H1 (cell line): ENCODE data around the gene KRT35. TPM values are rescaled to one million over a fixed set of nuclear protein-coding genes. Genes with fewer than 3 reads are reported as not detected.
A peak's percentile ranks its signal among the peaks of the same experiment; 100 is the strongest.

Source experiments
- CTCF ChIA-PET: fragments of 300-600 bp; sonication (Branson Sonifier 250); formaldehyde crosslinking; loops from one replicate; lab custom pipeline; 2021; ENCODE audit not compliant: partially characterized antibody; lab: Charles Lee
- POLR2A ChIA-PET: fragments of 300-600 bp; sonication (Branson Sonifier 250); formaldehyde crosslinking; loops from one replicate; lab custom pipeline; 2021; ENCODE audit warnings: inconsistent platforms; ENCODE audit not compliant: partially characterized antibody; lab: Charles Lee
- DNase-seq, 2 experiments: peaks; one replicate each; pipeline versions ENCODE4 v3.0.0 to v3.0.0-alpha.2; 2010 to 2022; ENCODE audit warnings: low spot score in 2 of 2, low read depth in 1 of 2, mixed read lengths in 1 of 2
- FAIRE-seq: peaks from 2 replicates; lab custom pipeline; 2011; peaks lifted over from hg19 to GRCh38; lab: Jason Lieb, UNC
- H2AFZ ChIP-seq: 2 replicates; pipeline ENCODE4 v1.8.1; 2012; ENCODE audit warnings: low read length, inconsistent platforms
- H2AK5ac ChIP-seq: 2 replicates; pipeline ENCODE4 v1.6.1; 2013; ENCODE audit warnings: low read depth, low read length
- H2BK120ac ChIP-seq: replicated peaks from 2 replicates; pipeline ENCODE3; 2013; ENCODE audit warnings: low read depth, low read length, inconsistent platforms
- H2BK12ac ChIP-seq: 2 replicates; pipeline ENCODE4 v1.6.1; 2013; ENCODE audit warnings: low read depth, low read length
- H2BK15ac ChIP-seq: 2 replicates; pipeline ENCODE4 v1.6.1; 2013; ENCODE audit warnings: low read length
- H2BK20ac ChIP-seq: 2 replicates; pipeline ENCODE4 v1.6.1; 2013; ENCODE audit warnings: low read length
- H2BK5ac ChIP-seq: 2 replicates; pipeline ENCODE4 v1.6.1; 2013; ENCODE audit warnings: low read depth, low read length
- H3K14ac ChIP-seq: 2 replicates; pipeline ENCODE4 v1.6.1; 2013; ENCODE audit warnings: inconsistent platforms; ENCODE audit not compliant: insufficient read length
- H3K18ac ChIP-seq: 2 replicates; pipeline ENCODE4 v1.6.1; 2013; ENCODE audit warnings: low read length; ENCODE audit errors: extremely low read depth
- H3K23ac ChIP-seq: 2 replicates; pipeline ENCODE4 v1.6.1; 2013; ENCODE audit warnings: inconsistent platforms; ENCODE audit not compliant: insufficient read length
- H3K23me2 ChIP-seq: 2 replicates; pipeline ENCODE4 v1.6.1; 2013; ENCODE audit warnings: low read depth, low read length
- H3K27ac ChIP-seq: 2 replicates; pipeline ENCODE4 v1.6.1; 2011; ENCODE audit warnings: low read depth, low read length, inconsistent platforms
- H3K27me3 ChIP-seq, 4 experiments: replicated peaks in 1 of 4; 1 replicate in 1 of 4; 2 replicates in 3 of 4; pipeline versions ENCODE4 v1.6.1 to v1.8.1; 2011 to 2013; ENCODE audit warnings: low read length in 3 of 4, mild to moderate bottlenecking in 3 of 4, inconsistent platforms in 2 of 4, mixed read lengths in 2 of 4, moderate library complexity in 1 of 4; ENCODE audit not compliant: control insufficient read depth in 3 of 4, insufficient read depth in 3 of 4; ENCODE audit errors: extremely low read depth in 1 of 4
- H3K36me3 ChIP-seq, 4 experiments: 2 replicates each; pipeline versions ENCODE4 v1.6.1 to v1.8.1; 2011 to 2013; ENCODE audit warnings: mild to moderate bottlenecking in 4 of 4, low read length in 3 of 4, moderate library complexity in 2 of 4, control low read depth in 1 of 4, inconsistent platforms in 1 of 4; ENCODE audit not compliant: insufficient read depth in 4 of 4, control insufficient read depth in 2 of 4
- H3K4ac ChIP-seq: replicated peaks from 2 replicates; pipeline ENCODE3; 2013; ENCODE audit warnings: low read length, low read depth, mixed read lengths, inconsistent platforms; ENCODE audit not compliant: insufficient read length
- H3K4me1 ChIP-seq, 4 experiments: replicated peaks in 1 of 4; 1 replicate in 1 of 4; 2 replicates in 3 of 4; pipeline versions ENCODE4 v1.6.1 to v1.8.1; 2011 to 2013; ENCODE audit warnings: low read length in 3 of 4, inconsistent platforms in 2 of 4, mixed read lengths in 1 of 4; ENCODE audit not compliant: insufficient read depth in 4 of 4, control insufficient read depth in 3 of 4
- H3K4me2 ChIP-seq, 2 experiments: 2 replicates each; pipeline versions ENCODE4 v1.6.1 to v1.8.1; 2011 to 2013; ENCODE audit warnings: low read depth in 2 of 2, low read length in 2 of 2, control low read depth in 1 of 2, inconsistent platforms in 1 of 2, mild to moderate bottlenecking in 1 of 2; ENCODE audit not compliant: insufficient read depth in 1 of 2
- H3K4me3 ChIP-seq, 4 experiments: fragments of 200-600, 300-600 bp in 1 of 4; sonication (generic), shearing (Covaris generic), sonication (Bioruptor Twin) in 1 of 4; 2 replicates each; pipeline versions ENCODE4 v1.5.1 to v1.8.1; 2011 to 2016; ENCODE audit warnings: low read length in 4 of 4, low read depth in 3 of 4, control low read depth in 2 of 4, inconsistent platforms in 2 of 4, mild to moderate bottlenecking in 2 of 4, mixed read lengths in 1 of 4, moderate library complexity in 1 of 4; ENCODE audit not compliant: insufficient read depth in 2 of 4; ENCODE audit errors: extremely low read depth in 1 of 4
- H3K56ac ChIP-seq: replicated peaks from 2 replicates; pipeline ENCODE3; 2013; ENCODE audit warnings: low read depth, mild to moderate bottlenecking, mixed read lengths, low read length, inconsistent platforms; ENCODE audit not compliant: insufficient read length
- H3K79me1 ChIP-seq: 2 replicates; pipeline ENCODE4 v1.6.1; 2013; ENCODE audit warnings: low read depth, low read length, control low read depth
- H3K79me2 ChIP-seq, 2 experiments: 2 replicates each; pipeline versions ENCODE4 v1.6.1 to v1.8.1; 2012 to 2013; ENCODE audit warnings: low read length in 2 of 2, mild to moderate bottlenecking in 2 of 2, inconsistent platforms in 1 of 2; ENCODE audit not compliant: insufficient read depth in 2 of 2, control insufficient read depth in 1 of 2
- H3K9ac ChIP-seq, 4 experiments: replicated peaks in 1 of 4; 1 replicate in 1 of 4; 2 replicates in 3 of 4; pipeline versions ENCODE4 v1.6.1 to v1.8.1; 2011 to 2013; ENCODE audit warnings: low read depth in 3 of 4, low read length in 3 of 4, control low read depth in 2 of 4, mild to moderate bottlenecking in 2 of 4, moderate library complexity in 2 of 4, inconsistent platforms in 1 of 4; ENCODE audit errors: extremely low read depth in 1 of 4
- H3K9me3 ChIP-seq, 2 experiments: 2 replicates each; pipeline versions ENCODE4 v1.6.1 to v1.8.1; 2012 to 2013; ENCODE audit warnings: mild to moderate bottlenecking in 2 of 2, moderate library complexity in 2 of 2, control low read depth in 1 of 2, inconsistent platforms in 1 of 2, low read depth in 1 of 2, low read length in 1 of 2, mixed read lengths in 1 of 2; ENCODE audit not compliant: insufficient read depth in 2 of 2
- H4K20me1 ChIP-seq, 2 experiments: replicated peaks in 1 of 2; 2 replicates each; pipeline versions ENCODE3 to v1.8.1; 2011 to 2013; ENCODE audit warnings: inconsistent platforms in 2 of 2, low read length in 2 of 2, mild to moderate bottlenecking in 1 of 2; ENCODE audit not compliant: insufficient read depth in 2 of 2, control insufficient read depth in 1 of 2
- H4K5ac ChIP-seq: 2 replicates; pipeline ENCODE4 v1.6.1; 2013; ENCODE audit warnings: low read length, low read depth, mixed read lengths, inconsistent platforms; ENCODE audit not compliant: insufficient read length
- H4K8ac ChIP-seq: 2 replicates; pipeline ENCODE4 v1.8.0; 2013; ENCODE audit warnings: mild to moderate bottlenecking, moderate library complexity, low read length, inconsistent platforms; ENCODE audit not compliant: insufficient read depth; ENCODE audit errors: extremely low read depth
- H4K91ac ChIP-seq: replicated peaks from 2 replicates; pipeline ENCODE3; 2013; ENCODE audit warnings: low read length, mixed read lengths, inconsistent platforms; ENCODE audit not compliant: insufficient read length
- ATF3 ChIP-seq: IDR thresholded peaks from 2 replicates; pipeline ENCODE4 v1.6.1; 2011; ENCODE audit warnings: low read depth, mild to moderate bottlenecking, low read length; ENCODE audit not compliant: insufficient read depth
- MAFK ChIP-seq: IDR thresholded peaks from 2 replicates; pipeline ENCODE4 v1.6.1; 2012; ENCODE audit warnings: low read depth, mild to moderate bottlenecking, improper control_type of control experiment, low read length
- POLR2A ChIP-seq, 2 experiments: IDR thresholded peaks; 1 replicate in 1 of 2; 2 replicates in 1 of 2; pipeline ENCODE4 v1.6.1; 2011; ENCODE audit warnings: low read depth in 2 of 2, low read length in 2 of 2, mild to moderate bottlenecking in 2 of 2; ENCODE audit errors: control extremely low read depth in 1 of 2
- RAD21 ChIP-seq, 2 experiments: IDR thresholded peaks in 1 of 2; conservative IDR thresholded peaks in 1 of 2; 2 replicates each; pipeline ENCODE4 v1.6.1; 2011; ENCODE audit warnings: low read depth in 2 of 2, low read length in 2 of 2, improper control_type of control experiment in 1 of 2, inconsistent platforms in 1 of 2, mild to moderate bottlenecking in 1 of 2, moderate library complexity in 1 of 2
- SIN3A ChIP-seq, 2 experiments: IDR thresholded peaks in 1 of 2; conservative IDR thresholded peaks in 1 of 2; 2 replicates each; pipeline ENCODE4 v1.6.1; 2011 to 2012; ENCODE audit warnings: low read length in 2 of 2, improper control_type of control experiment in 1 of 2, low read depth in 1 of 2, mild to moderate bottlenecking in 1 of 2
- TEAD4 ChIP-seq: IDR thresholded peaks from 2 replicates; pipeline ENCODE4 v1.6.1; 2012; ENCODE audit warnings: low read depth, low read length, inconsistent platforms, mixed read lengths
- YY1 ChIP-seq: IDR thresholded peaks from 2 replicates; pipeline ENCODE4 v1.6.1; 2011; ENCODE audit warnings: low read depth, mild to moderate bottlenecking, low read length
- WGBS, 2 experiments: shearing (Covaris generic) in 1 of 2; methylation state at CpG; one replicate each; pipeline versions ENCODE4 v1.1.6 to v1.1.7; 2013 to 2015; ENCODE audit warnings: low lambda C conversion rate in 2 of 2, mixed read lengths in 2 of 2, inconsistent platforms in 1 of 2, low coverage in 1 of 2, missing lambda C conversion rate in 1 of 2; ENCODE audit not compliant: insufficient replicate concordance in 2 of 2, insufficient coverage in 1 of 2, insufficient read length in 1 of 2; ENCODE audit errors: extremely low coverage in 1 of 2, missing lambda C conversion rate in 1 of 2; 5-methylcytosine and 5-hydroxymethylcytosine counted together
- polyA plus RNA-seq, 7 experiments: library from polyadenylated mRNA; depleted of rRNA in 3 of 7; stranded (reverse) in 5 of 7; unstranded in 2 of 7; fragments of >200 nt in 5 of 7; fragments of 200-250 nt in 2 of 7; gene quantifications; 1 replicate in 5 of 7; 2 replicates in 1 of 7; 4 replicates in 1 of 7; pipeline versions ENCODE4 v1.2.1 to v1.2.3, GENCODE V29; 2011 to 2013; ENCODE audit warnings: missing spikeins in 2 of 7, mixed read lengths in 2 of 7
- total RNA-seq: library from RNA; stranded (reverse); fragmentation: NEBNext Ultra II Directional; extraction: Animal tissue kit (Norgen Biotek cat#: 25700); gene quantifications from 2 replicates; pipeline ENCODE4 v1.2.1, GENCODE V29; 2021

The KRT35 gene
- total and polyA plus RNA-seq, 2 of the 8 experiments (the other 6 are each of a cell fraction or from before 2014, with no cell fraction given), result not detected

- Histone ChIP-seq H3K4me1 (peaks cover 0 to 5% (median 3%) of the 10 kb centered on the region in 4 experiments; a peak in 5 of 7 replicates), H2BK15ac (no peak overlapping the region), H4K8ac (no peak overlapping the region), H2BK20ac (no peak overlapping the region), H3K4ac (no peak overlapping the region), H3K9me3 (no peaks in the 10 kb centered on the region), H4K91ac (no peak overlapping the region), H2BK12ac (no peak overlapping the region), H3K4me2 (no peak overlapping the region), H2AFZ (no peak overlapping the region), H3K14ac (no peak overlapping the region), H4K20me1 (no peaks in the 10 kb centered on the region), H3K27me3 (no peaks in the 10 kb centered on the region; a peak in 1 of 7 replicates), H2AK5ac (no peak overlapping the region), H3K36me3 (no peaks in the 10 kb centered on the region), H4K5ac (no peak overlapping the region), H3K9ac (no peak overlapping the region), H3K56ac (no peak overlapping the region), H2BK5ac (no peak overlapping the region), H3K23ac (no peak overlapping the region), H2BK120ac (no peak overlapping the region), H3K79me1 (no peaks in the 10 kb centered on the region), H3K23me2 (no peaks in the 10 kb centered on the region; the same call in 1 of the 2 replicates), H3K27ac (no peak overlapping the region), H3K18ac (no peak overlapping the region), H3K4me3 (no peak overlapping the region), H3K79me2 (no peaks in the 10 kb centered on the region)
- ChIA-PET POLR2A (interaction anchor here (0.7 to 2.5 kb wide), 3 partner anchors 15 to 18 kb away, joined by 3 to 8 read pairs (median 4); no protein-coding TSS in a partner anchor), CTCF (interaction anchor here (0.8 to 33.9 kb wide), 5 partner anchors 11 to 153 kb away, joined by 3 to 427 read pairs (median 3); partner anchors contain the start of gene KRT19)
- FAIRE-seq, result no peak
- DNase-seq, result no peak
- 81% methylated on average over 7 of the region's 7 CpGs; no CpG with 5 or more reads in 1 of the 2 experiments for WGBS, 2 experiments
- TF ChIP-seq YY1 (0 out of 2 replicates have a peak, but pooled peaks have one; percentile 35), RAD21 (IDR thresholded peaks at IDR 0.05 in 1 of 2, conservative IDR thresholded peaks at IDR 0.05 in 1 of 2; ENCODE audit: low read depth in 2 of 2, low read length in 2 of 2) (no peak), TEAD4 (0 out of 2 replicates have a peak, but pooled peaks have one; percentile 22), SIN3A (conservative IDR thresholded peaks at IDR 0.05 in 1 of 2, IDR thresholded peaks at IDR 0.05 in 1 of 2; ENCODE audit: low read depth in 1 of 2, low read length in 2 of 2) (peak; percentile 34 to 66; a peak in 1 of 4 replicates), ATF3 (no peak), MAFK (peak; percentile 95), POLR2A (IDR thresholded peaks at IDR 0.05; ENCODE audit: control extremely low read depth in 1 of 2, low read depth in 2 of 2, low read length in 2 of 2) (no peak)
These were observed 29.5 kb upstream of the KRT35 start for GRCh38 chr17:41510251-41511065.
